Astrocyte (in vitro differentiated cells and primary cell): Measurements from ENCODE around the gene TNFRSF8.

Source experiments
- EZH2 ChIP-seq: IDR thresholded peaks from 2 replicates; pipeline ENCODE4 v1.6.1; 2012; ENCODE audit warnings: mild to moderate bottlenecking, low read length, inconsistent platforms; ENCODE audit not compliant: insufficient read depth
- TF ChIP-seq, protein P1 (sequence below): IDR thresholded peaks from 2 replicates; pipeline ENCODE4 v1.5.1; 2011; ENCODE audit warnings: low read depth, mild to moderate bottlenecking, inconsistent platforms, low read length, moderate library complexity; ENCODE audit not compliant: insufficient read depth

DNA sequence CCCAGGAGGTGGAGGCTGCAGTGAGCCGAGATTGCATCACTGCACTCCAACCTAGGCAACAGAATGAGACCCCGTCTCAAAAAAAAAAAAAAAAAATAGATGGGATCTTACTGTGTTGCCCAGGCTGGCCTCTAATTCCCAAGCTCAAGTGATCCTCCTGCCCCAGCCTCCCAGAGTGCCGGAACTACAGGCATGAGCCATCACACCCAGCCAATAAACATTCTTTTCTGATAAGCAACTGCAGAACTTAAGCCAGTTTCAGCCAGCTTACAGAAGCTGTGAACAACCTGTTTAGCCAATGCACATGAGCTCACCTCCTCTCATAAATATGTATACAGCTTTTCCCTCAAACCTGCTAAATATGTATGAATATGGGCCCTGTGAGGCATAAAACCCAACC is 46.9 kb upstream of the TNFRSF8 start:
- TF ChIP-seq, protein P1, sequence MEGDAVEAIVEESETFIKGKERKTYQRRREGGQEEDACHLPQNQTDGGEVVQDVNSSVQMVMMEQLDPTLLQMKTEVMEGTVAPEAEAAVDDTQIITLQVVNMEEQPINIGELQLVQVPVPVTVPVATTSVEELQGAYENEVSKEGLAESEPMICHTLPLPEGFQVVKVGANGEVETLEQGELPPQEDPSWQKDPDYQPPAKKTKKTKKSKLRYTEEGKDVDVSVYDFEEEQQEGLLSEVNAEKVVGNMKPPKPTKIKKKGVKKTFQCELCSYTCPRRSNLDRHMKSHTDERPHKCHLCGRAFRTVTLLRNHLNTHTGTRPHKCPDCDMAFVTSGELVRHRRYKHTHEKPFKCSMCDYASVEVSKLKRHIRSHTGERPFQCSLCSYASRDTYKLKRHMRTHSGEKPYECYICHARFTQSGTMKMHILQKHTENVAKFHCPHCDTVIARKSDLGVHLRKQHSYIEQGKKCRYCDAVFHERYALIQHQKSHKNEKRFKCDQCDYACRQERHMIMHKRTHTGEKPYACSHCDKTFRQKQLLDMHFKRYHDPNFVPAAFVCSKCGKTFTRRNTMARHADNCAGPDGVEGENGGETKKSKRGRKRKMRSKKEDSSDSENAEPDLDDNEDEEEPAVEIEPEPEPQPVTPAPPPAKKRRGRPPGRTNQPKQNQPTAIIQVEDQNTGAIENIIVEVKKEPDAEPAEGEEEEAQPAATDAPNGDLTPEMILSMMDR: no peak
- no peak for TF ChIP-seq EZH2
